ENCODE results near the gene POLD1.

DNA sequence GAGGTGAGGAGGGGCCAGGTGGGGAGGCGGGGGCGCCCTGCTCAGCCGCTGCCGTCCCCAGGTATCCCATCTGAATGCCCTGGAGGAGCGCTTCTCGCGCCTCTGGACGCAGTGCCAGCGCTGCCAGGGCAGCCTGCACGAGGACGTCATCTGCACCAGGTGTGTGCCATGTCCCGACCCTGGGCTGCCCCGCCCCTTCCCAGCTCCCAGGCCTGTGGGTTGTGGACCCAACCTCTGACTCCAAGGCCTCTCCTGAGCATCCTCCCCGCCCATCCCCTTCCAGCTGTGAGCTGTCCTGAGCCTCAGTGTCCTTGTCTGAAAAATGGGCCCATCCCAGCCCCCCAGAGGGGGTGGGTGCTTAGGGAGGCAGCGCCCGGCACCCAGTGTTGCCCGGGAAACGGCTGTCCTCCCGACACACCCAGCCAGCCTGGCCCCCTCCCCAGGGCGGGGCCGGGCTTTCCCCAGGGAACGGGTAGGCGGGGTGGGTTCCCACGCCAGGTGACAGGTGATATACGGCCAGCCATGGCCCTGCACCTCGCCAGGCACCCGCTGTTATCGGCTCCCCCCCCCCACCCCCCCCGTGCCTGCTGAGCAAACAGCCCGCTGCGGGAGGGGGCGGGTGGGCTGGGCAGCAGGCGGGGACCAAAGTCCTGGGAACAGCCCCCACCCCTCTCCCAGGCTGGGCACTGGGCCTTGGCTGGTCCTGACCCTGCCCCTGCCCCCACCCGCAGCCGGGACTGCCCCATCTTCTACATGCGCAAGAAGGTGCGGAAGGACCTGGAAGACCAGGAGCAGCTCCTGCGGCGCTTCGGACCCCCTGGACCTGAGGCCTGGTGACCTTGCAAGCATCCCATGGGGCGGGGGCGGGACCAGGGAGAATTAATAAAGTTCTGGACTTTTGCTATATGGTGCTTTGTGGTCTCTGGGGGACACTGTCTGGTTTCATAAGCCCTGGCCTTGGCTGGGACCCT, 33.2 kb downstream of the POLD1 start:
- TF ChIP-seq, protein P1, sequence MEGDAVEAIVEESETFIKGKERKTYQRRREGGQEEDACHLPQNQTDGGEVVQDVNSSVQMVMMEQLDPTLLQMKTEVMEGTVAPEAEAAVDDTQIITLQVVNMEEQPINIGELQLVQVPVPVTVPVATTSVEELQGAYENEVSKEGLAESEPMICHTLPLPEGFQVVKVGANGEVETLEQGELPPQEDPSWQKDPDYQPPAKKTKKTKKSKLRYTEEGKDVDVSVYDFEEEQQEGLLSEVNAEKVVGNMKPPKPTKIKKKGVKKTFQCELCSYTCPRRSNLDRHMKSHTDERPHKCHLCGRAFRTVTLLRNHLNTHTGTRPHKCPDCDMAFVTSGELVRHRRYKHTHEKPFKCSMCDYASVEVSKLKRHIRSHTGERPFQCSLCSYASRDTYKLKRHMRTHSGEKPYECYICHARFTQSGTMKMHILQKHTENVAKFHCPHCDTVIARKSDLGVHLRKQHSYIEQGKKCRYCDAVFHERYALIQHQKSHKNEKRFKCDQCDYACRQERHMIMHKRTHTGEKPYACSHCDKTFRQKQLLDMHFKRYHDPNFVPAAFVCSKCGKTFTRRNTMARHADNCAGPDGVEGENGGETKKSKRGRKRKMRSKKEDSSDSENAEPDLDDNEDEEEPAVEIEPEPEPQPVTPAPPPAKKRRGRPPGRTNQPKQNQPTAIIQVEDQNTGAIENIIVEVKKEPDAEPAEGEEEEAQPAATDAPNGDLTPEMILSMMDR (IDR thresholded peaks at IDR 0.05; ENCODE audit: extremely low read depth in 1 of 2, insufficient read depth in 1 of 2, low read depth in 1 of 2, low read length in 2 of 2), result no peak
- TF ChIP-seq EZH2 (IDR thresholded peaks at IDR 0.05; ENCODE audit: borderline replicate concordance, low read depth, low read length, severe bottlenecking) (no peak), POLR2A (IDR thresholded peaks at IDR 0.05; ENCODE audit: low read depth, low read length) (no peak)
